NCI-H345 treated with DMSO at 0.1 percent for 48 hours (cell line): Measurements from ENCODE around the gene ZNF57.
"Not testable (repeated sequence)": the region's sequence is repeated elsewhere in the genome, so short reads cannot be mapped to it uniquely, and the experiment has no call there.

Source experiments
- DNase-seq: peaks from one replicate; lab custom pipeline; 2025; ENCODE audit not compliant: unreplicated experiment; lab: John Stamatoyannopoulos, UW

The ZNF57 gene

GRCh38 chr19:2900296-2901252 lies at the start of gene ZNF57:
Gene ZNF57, plus strand, starts transcription at chr19:2900928. Its CDS starts 118 bp downstream, at chr19:2901046.
- peak; percentile 98 for DNase-seq

GRCh38 chr19:2852598-2852997 lies 48.1 kb upstream of the ZNF57 start:
- DNase-seq, result no peak

- no peak for DNase-seq
Observed at GRCh38 chr19:2853015-2853606, 47.6 kb upstream of the ZNF57 start.

GRCh38 chr19:2854849-2855248 lies 45.9 kb upstream of the ZNF57 start:
- no peak for DNase-seq

GRCh38 chr19:2856457-2857050 lies 44.2 kb upstream of the ZNF57 start:
- DNase-seq, result no peak

GRCh38 chr19:2858864-2859263 lies 41.9 kb upstream of the ZNF57 start:
- no peak for DNase-seq

- DNase-seq, result no peak
Observed at GRCh38 chr19:2863816-2864215, 36.9 kb upstream of the ZNF57 start.

GRCh38 chr19:2865334-2866100 lies 35.2 kb upstream of the ZNF57 start:
- no peak for DNase-seq

- no peak for DNase-seq
Observed at GRCh38 chr19:2866495-2867024, 34.2 kb upstream of the ZNF57 start.

- no peak for DNase-seq
Observed at GRCh38 chr19:2867025-2867991, 33.4 kb upstream of the ZNF57 start, which contains the start of gene ZNF556. Gene ZNF556, plus strand, starts transcription at chr19:2867335. Its CDS starts 87 bp downstream, at chr19:2867422.

GRCh38 chr19:2869618-2870017 lies 31.1 kb upstream of the ZNF57 start:
- DNase-seq, result no peak

- DNase-seq, result not testable (repeated sequence)
Observed at GRCh38 chr19:2872175-2872574, 28.6 kb upstream of the ZNF57 start.

GRCh38 chr19:2877398-2878331 lies 23.1 kb upstream of the ZNF57 start:
- DNase-seq, result no peak

GRCh38 chr19:2883686-2884439 lies 16.9 kb upstream of the ZNF57 start:
- DNase-seq, result no peak

GRCh38 chr19:2885736-2886135 lies 15.0 kb upstream of the ZNF57 start:
- no peak for DNase-seq

GRCh38 chr19:2887391-2887914 lies 13.3 kb upstream of the ZNF57 start:
- DNase-seq, result peak; percentile 53

GRCh38 chr19:2888731-2889224 lies 11.9 kb upstream of the ZNF57 start:
- DNase-seq, result no peak
